ENCODE results near the gene NEIL1.
"Not testable (repeated sequence)": the region's sequence is repeated elsewhere in the genome, so short reads cannot be mapped to it uniquely, and the experiment has no call there.

DNA sequence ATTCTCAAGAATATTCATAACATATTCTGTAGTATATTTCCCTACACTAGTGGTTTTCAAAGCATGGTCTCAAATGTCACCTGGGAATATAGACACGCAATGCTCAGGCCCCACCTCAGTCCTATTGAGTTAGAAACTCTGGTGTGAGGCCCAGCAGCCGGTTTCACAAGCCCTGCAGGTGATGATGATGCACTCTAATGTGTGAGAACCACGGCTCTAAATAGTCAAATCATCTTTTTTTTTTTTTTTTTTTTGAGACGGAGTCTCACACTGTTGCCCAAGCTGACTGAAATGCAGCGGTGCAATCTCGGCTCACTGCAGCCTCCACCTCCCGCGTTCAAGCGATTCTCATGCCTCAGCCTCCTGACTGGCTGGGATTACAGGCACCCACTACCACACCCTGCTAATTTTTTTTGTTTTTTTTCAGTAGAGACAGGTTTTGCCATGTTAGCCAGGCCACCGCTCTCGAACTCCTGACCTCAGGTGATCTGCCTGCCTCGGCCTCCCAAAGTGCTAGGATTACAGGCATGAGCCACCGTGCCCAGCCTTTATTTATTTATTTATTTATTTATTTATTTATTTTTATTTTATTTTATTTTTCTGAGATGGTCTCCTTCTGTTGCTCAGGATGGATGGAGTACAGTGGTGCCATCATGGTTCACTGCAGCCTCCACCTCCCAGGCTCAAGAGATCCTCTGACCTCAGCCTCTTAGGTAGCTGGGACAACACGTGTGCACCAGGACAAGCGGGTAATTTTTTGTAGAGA, 13.0 kb upstream of the NEIL1 start:
- TF ChIP-seq, protein P1, sequence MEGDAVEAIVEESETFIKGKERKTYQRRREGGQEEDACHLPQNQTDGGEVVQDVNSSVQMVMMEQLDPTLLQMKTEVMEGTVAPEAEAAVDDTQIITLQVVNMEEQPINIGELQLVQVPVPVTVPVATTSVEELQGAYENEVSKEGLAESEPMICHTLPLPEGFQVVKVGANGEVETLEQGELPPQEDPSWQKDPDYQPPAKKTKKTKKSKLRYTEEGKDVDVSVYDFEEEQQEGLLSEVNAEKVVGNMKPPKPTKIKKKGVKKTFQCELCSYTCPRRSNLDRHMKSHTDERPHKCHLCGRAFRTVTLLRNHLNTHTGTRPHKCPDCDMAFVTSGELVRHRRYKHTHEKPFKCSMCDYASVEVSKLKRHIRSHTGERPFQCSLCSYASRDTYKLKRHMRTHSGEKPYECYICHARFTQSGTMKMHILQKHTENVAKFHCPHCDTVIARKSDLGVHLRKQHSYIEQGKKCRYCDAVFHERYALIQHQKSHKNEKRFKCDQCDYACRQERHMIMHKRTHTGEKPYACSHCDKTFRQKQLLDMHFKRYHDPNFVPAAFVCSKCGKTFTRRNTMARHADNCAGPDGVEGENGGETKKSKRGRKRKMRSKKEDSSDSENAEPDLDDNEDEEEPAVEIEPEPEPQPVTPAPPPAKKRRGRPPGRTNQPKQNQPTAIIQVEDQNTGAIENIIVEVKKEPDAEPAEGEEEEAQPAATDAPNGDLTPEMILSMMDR (IDR thresholded peaks at IDR 0.05) = not testable (repeated sequence)
- TF ChIP-seq RAD21 (IDR thresholded peaks at IDR 0.05; ENCODE audit: low read length); TEAD4 (IDR thresholded peaks at IDR 0.05; ENCODE audit: borderline replicate concordance, insufficient read depth); GABPA (IDR thresholded peaks at IDR 0.05; ENCODE audit: low read depth); CHD2 (IDR thresholded peaks at IDR 0.05; ENCODE audit: low read length, partially characterized antibody); MXI1 (IDR thresholded peaks at IDR 0.05; ENCODE audit: low read depth, low read length): not testable (repeated sequence)
- TF ChIP-seq, protein P2, sequence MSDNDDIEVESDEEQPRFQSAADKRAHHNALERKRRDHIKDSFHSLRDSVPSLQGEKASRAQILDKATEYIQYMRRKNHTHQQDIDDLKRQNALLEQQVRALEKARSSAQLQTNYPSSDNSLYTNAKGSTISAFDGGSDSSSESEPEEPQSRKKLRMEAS (IDR thresholded peaks at IDR 0.05; ENCODE audit: low read depth) = not testable (repeated sequence)
